Esophagus muscularis mucosa (tissue), 4 donors: ENCODE results near the gene HTR4. TPM values are rescaled to one million over a fixed set of nuclear protein-coding genes. Genes with fewer than 3 reads are reported as not detected.

Experiments used
- DNase-seq: peaks from one replicate; pipeline ENCODE4 v3.0.0-alpha.2; 2017; ENCODE audit errors: extremely low spot score
- H3K27ac ChIP-seq, 4 donors: fragments of 200-600 bp; sonication (generic); replicated peaks in 1 of 4; 1 replicate in 3 of 4; 2 replicates in 1 of 4; pipeline ENCODE4 v1.5.1; 2016 to 2019; ENCODE audit warnings: mild to moderate bottlenecking in 1 of 4
- H3K27me3 ChIP-seq, 4 donors: fragments of 200-600 bp; sonication (generic); one replicate each; pipeline versions ENCODE4 v1.5.1 to v1.6.0; 2016 to 2019
- H3K36me3 ChIP-seq, 4 donors: fragments of 200-600 bp; sonication (generic); one replicate each; pipeline ENCODE4 v1.5.1; 2016 to 2019
- H3K4me1 ChIP-seq, 4 donors: fragments of 200-600 bp; sonication (generic); one replicate each; pipeline ENCODE4 v1.5.1; 2016 to 2019
- H3K4me3 ChIP-seq, 4 donors: fragments of 200-600 bp; sonication (generic); 1 replicate in 2 of 4; 2 replicates in 2 of 4; pipeline ENCODE4 v1.5.1; 2016 to 2019; ENCODE audit warnings: mild to moderate bottlenecking in 4 of 4, moderate library complexity in 1 of 4
- H3K9me3 ChIP-seq, 4 donors: fragments of 200-600 bp; sonication (generic); 1 replicate in 3 of 4; 2 replicates in 1 of 4; pipeline ENCODE4 v1.5.1; 2016 to 2019
- CTCF ChIP-seq, 3 experiments: fragments of 200-600 bp in 2 of 3; fragments of 450-650 bp in 1 of 3; sonication (generic) in 2 of 3; IDR thresholded peaks; one replicate each; pipeline ENCODE4 v1.5.1; 2017 to 2019; ENCODE audit warnings: antibody characterized with exemption in 3 of 3, mild to moderate bottlenecking in 2 of 3, moderate library complexity in 1 of 3
- EP300 ChIP-seq: sonication (generic); formaldehyde crosslinking; IDR thresholded peaks from one replicate; pipeline ENCODE4 v1.6.1; 2017; ENCODE audit warnings: antibody characterized with exemption
- POLR2A ChIP-seq: fragments of 450-650 bp; IDR thresholded peaks from one replicate; pipeline ENCODE4 v1.6.1; 2017; ENCODE audit warnings: antibody characterized with exemption, moderate library complexity, mild to moderate bottlenecking, low read depth
- POLR2AphosphoS5 ChIP-seq, 2 donors: sonication (generic); formaldehyde crosslinking; IDR thresholded peaks; one replicate each; pipeline ENCODE4 v1.6.1; 2017; ENCODE audit warnings: antibody characterized with exemption in 2 of 2
- WGBS: methylation state at CpG from one replicate; pipeline ENCODE4 v1.1.5; 2018; 5-methylcytosine and 5-hydroxymethylcytosine counted together
- intact Hi-C: fragments of 100-400 bp; cut with DNase I; formaldehyde crosslinking; loops from one replicate; pipeline ENCODE4 v1.15.1; 2023
- total RNA-seq, 4 donors: library from RNA; depleted of rRNA; stranded (reverse); fragments of >200 nt; gene quantifications; one replicate each; pipeline versions ENCODE4 v1.1.0 to v1.2.1, GENCODE V29; 2016

HTR4 gene
- total RNA-seq, 4 donors from 2014 or later: 0.23 to 0.42 TPM; not detected in 2

- Histone ChIP-seq H3K9me3 (peaks cover 0 to 6% (median 0%) of the 10 kb centered on the region in 4 donors), H3K27me3 (no peaks in the 10 kb centered on the region), H3K4me1 (no peaks in the 10 kb centered on the region), H3K36me3 (no peaks in the 10 kb centered on the region), H3K27ac (no peak overlapping the region), H3K4me3 (no peak overlapping the region)
- 12% methylated on average over 1 of the region's 1 CpG for WGBS
- intact Hi-C loops: no loop called here
- no peak for TF ChIP-seq CTCF (IDR thresholded peaks at IDR 0.05)
- no peak for TF ChIP-seq POLR2A
- no peak for TF ChIP-seq POLR2AphosphoS5 (IDR thresholded peaks at IDR 0.05)
- DNase-seq: no peak
Measured at GRCh38 chr5:148511810-148512347, 142.4 kb downstream of the HTR4 start.

- 74% methylated on average over 2 of the region's 2 CpGs for WGBS
- Histone ChIP-seq H3K9me3 (no peaks in the 10 kb centered on the region), H3K27ac (no peak overlapping the region), H3K27me3 (no peaks in the 10 kb centered on the region), H3K4me3 (no peak overlapping the region), H3K4me1 (no peaks in the 10 kb centered on the region), H3K36me3 (no peaks in the 10 kb centered on the region)
- intact Hi-C loops: no loop called here
- DNase-seq: no peak
- TF ChIP-seq POLR2AphosphoS5 (IDR thresholded peaks at IDR 0.05) (no peak), EP300 (no peak), POLR2A (no peak), CTCF (IDR thresholded peaks at IDR 0.05) (no peak)
Measured at GRCh38 chr5:148509893-148510292, 144.4 kb downstream of the HTR4 start.

GRCh38 chr5:148507648-148508047 lies 146.7 kb downstream of the HTR4 start:
- H3K36me3 ChIP-seq: no peaks in the 10 kb centered on the region
- no peak for TF ChIP-seq EP300
- no peak for TF ChIP-seq POLR2A
- TF ChIP-seq CTCF (IDR thresholded peaks at IDR 0.05): no peak
- no peak for TF ChIP-seq POLR2AphosphoS5 (IDR thresholded peaks at IDR 0.05)
- no peak for DNase-seq
- intact Hi-C loops: no loop called here
- WGBS: 69% methylated on average over 3 of the region's 3 CpGs
- H3K27ac ChIP-seq: no peak overlapping the region
- no peaks in the 10 kb centered on the region for H3K4me1 ChIP-seq
- no peaks in the 10 kb centered on the region for H3K9me3 ChIP-seq
- H3K4me3 ChIP-seq: no peak overlapping the region
- H3K27me3 ChIP-seq: no peaks in the 10 kb centered on the region

- no peak for DNase-seq
- H3K4me3 ChIP-seq: no peak overlapping the region
- intact Hi-C loops: no loop called here
- no peaks in the 10 kb centered on the region for H3K27me3 ChIP-seq
- 77% methylated on average over 1 of the region's 1 CpG for WGBS
- no peaks in the 10 kb centered on the region for H3K36me3 ChIP-seq
- no peak overlapping the region for H3K27ac ChIP-seq
- no peak for TF ChIP-seq POLR2AphosphoS5 (IDR thresholded peaks at IDR 0.05)
- no peak for TF ChIP-seq EP300
- TF ChIP-seq CTCF (IDR thresholded peaks at IDR 0.05): no peak
- no peak for TF ChIP-seq POLR2A
- no peaks in the 10 kb centered on the region for H3K4me1 ChIP-seq
- H3K9me3 ChIP-seq: no peaks in the 10 kb centered on the region
Measured at GRCh38 chr5:148499452-148499851, 154.9 kb downstream of the HTR4 start.

- no peak overlapping the region for H3K27ac ChIP-seq
- DNase-seq: no peak
- H3K4me1 ChIP-seq: no peaks in the 10 kb centered on the region
- TF ChIP-seq POLR2AphosphoS5 (IDR thresholded peaks at IDR 0.05) (no peak), CTCF (IDR thresholded peaks at IDR 0.05) (no peak), POLR2A (no peak), EP300 (no peak)
- H3K9me3 ChIP-seq: no peaks in the 10 kb centered on the region
- no peaks in the 10 kb centered on the region for H3K36me3 ChIP-seq
- WGBS: 89% methylated on average over 1 of the region's 1 CpG
- intact Hi-C loops: no loop called here
- H3K4me3 ChIP-seq: no peak overlapping the region
- no peaks in the 10 kb centered on the region for H3K27me3 ChIP-seq
Measured at GRCh38 chr5:148497757-148498156, 156.6 kb downstream of the HTR4 start.
